Loucy (cell line): ENCODE measurements around the gene SHC4.
A peak's percentile ranks its signal among the peaks of the same experiment; 100 is the strongest.

Experiments
- EZH2phosphoT487 ChIP-seq: fragments of 200-600 bp; IDR thresholded peaks from 2 replicates; pipeline ENCODE4 v1.6.1; 2018; ENCODE audit warnings: antibody characterized with exemption, mild to moderate bottlenecking, moderate library complexity, borderline replicate concordance
- TF ChIP-seq, protein P1 (sequence below): fragments of 200-600 bp; sonication (generic); conservative IDR thresholded peaks from 2 replicates; pipeline ENCODE4 v1.5.1; 2014; ENCODE audit warnings: mild to moderate bottlenecking, antibody characterized with exemption, low read length

DNA sequence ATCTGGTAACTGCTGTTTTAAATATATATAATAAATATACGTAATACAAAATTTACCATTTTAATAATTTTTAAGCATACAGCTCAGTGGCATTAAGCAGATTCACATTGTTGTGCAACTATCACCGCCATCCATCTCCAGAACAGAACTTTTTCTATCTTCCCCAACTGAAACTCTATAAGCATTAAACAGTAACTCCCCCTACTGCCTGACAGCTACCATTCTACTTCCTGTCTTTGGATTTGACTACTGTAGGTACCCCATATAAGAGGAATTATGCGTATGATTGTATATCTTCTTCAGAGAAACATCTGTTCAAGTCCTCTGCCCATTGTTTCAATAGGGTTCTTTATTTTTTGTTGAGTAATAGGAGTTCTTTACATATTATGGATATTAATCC lies 49.0 kb downstream of the SHC4 start:
- TF ChIP-seq, protein P1, sequence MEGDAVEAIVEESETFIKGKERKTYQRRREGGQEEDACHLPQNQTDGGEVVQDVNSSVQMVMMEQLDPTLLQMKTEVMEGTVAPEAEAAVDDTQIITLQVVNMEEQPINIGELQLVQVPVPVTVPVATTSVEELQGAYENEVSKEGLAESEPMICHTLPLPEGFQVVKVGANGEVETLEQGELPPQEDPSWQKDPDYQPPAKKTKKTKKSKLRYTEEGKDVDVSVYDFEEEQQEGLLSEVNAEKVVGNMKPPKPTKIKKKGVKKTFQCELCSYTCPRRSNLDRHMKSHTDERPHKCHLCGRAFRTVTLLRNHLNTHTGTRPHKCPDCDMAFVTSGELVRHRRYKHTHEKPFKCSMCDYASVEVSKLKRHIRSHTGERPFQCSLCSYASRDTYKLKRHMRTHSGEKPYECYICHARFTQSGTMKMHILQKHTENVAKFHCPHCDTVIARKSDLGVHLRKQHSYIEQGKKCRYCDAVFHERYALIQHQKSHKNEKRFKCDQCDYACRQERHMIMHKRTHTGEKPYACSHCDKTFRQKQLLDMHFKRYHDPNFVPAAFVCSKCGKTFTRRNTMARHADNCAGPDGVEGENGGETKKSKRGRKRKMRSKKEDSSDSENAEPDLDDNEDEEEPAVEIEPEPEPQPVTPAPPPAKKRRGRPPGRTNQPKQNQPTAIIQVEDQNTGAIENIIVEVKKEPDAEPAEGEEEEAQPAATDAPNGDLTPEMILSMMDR: peak; percentile 52
- no peak for TF ChIP-seq EZH2phosphoT487
